Neutrophil (primary cell): ENCODE measurements around the gene IFT80.

ENCODE experiments used
- H3K27ac ChIP-seq: fragments of 200-600 bp; sonication (generic); 2 replicates; pipeline ENCODE4 v1.5.1; 2016; ENCODE audit warnings: mild to moderate bottlenecking, moderate library complexity
- H3K27me3 ChIP-seq: fragments of 200-600 bp; sonication (generic); 2 replicates; pipeline ENCODE4 v1.6.0; 2016; ENCODE audit warnings: mild to moderate bottlenecking
- H3K36me3 ChIP-seq: fragments of 200-600 bp; sonication (generic); 2 replicates; pipeline ENCODE4 v1.5.1; 2017
- H3K4me1 ChIP-seq, 2 experiments: fragments of 200-600 bp in 1 of 2; sonication (generic) in 1 of 2; 1 replicate in 1 of 2; 2 replicates in 1 of 2; pipeline versions ENCODE4 v1.5.1 to v1.6.1; 2013 to 2016; ENCODE audit warnings: low read depth in 1 of 2, low read length in 1 of 2, mild to moderate bottlenecking in 1 of 2, moderate library complexity in 1 of 2; ENCODE audit not compliant: control insufficient read depth in 1 of 2, insufficient read depth in 1 of 2
- H3K4me3 ChIP-seq, 2 experiments: fragments of 200-600 bp in 1 of 2; sonication (generic) in 1 of 2; 1 replicate in 1 of 2; 2 replicates in 1 of 2; pipeline ENCODE4 v1.5.1; 2013 to 2016; ENCODE audit warnings: low read depth in 1 of 2, low read length in 1 of 2, mild to moderate bottlenecking in 1 of 2, moderate library complexity in 1 of 2
- H3K9me3 ChIP-seq: fragments of 200-600 bp; sonication (generic); 2 replicates; pipeline ENCODE4 v1.5.1; 2016
- TF ChIP-seq, protein P1 (sequence below): fragments of 200-600 bp; sonication (generic); IDR thresholded peaks from 2 replicates; pipeline ENCODE4 v1.5.1; 2016; ENCODE audit warnings: antibody characterized with exemption

The IFT80 gene

DNA sequence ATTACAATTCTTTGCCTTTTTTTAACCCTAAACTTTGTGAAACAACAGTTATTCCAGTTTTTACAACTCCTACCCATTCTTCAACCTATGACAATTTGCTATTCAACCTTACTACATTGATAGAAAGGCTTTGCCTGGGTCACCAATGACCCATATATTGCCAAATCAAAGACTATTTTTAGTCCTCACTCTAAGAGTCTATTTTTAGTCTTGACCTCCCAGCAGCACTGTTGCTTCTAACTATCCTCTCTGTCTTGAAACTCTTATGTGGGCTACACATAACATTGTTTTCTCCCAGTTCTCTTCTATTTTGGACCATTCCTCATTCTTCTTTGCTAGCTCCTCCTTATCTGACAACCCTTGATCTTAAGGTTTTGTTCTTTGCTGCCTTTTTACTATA, 102.4 kb downstream of the IFT80 start:
- Histone ChIP-seq H3K27ac (no peak overlapping the region), H3K4me3 (no peak overlapping the region)

GRCh38 chr3:160291909-160292299, 107.1 kb downstream of the IFT80 start:
- H3K36me3 ChIP-seq: no peaks in the 10 kb centered on the region
- TF ChIP-seq, protein P1, sequence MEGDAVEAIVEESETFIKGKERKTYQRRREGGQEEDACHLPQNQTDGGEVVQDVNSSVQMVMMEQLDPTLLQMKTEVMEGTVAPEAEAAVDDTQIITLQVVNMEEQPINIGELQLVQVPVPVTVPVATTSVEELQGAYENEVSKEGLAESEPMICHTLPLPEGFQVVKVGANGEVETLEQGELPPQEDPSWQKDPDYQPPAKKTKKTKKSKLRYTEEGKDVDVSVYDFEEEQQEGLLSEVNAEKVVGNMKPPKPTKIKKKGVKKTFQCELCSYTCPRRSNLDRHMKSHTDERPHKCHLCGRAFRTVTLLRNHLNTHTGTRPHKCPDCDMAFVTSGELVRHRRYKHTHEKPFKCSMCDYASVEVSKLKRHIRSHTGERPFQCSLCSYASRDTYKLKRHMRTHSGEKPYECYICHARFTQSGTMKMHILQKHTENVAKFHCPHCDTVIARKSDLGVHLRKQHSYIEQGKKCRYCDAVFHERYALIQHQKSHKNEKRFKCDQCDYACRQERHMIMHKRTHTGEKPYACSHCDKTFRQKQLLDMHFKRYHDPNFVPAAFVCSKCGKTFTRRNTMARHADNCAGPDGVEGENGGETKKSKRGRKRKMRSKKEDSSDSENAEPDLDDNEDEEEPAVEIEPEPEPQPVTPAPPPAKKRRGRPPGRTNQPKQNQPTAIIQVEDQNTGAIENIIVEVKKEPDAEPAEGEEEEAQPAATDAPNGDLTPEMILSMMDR: no peak
- H3K4me1 ChIP-seq: no peaks in the 10 kb centered on the region
- H3K4me3 ChIP-seq: no peak overlapping the region
- H3K27me3 ChIP-seq: no peaks in the 10 kb centered on the region
- no peaks in the 10 kb centered on the region for H3K9me3 ChIP-seq
- H3K27ac ChIP-seq: no peak overlapping the region

More for the DNA sequence above, 102.4 kb downstream of the IFT80 start:
- H3K36me3 ChIP-seq: no peaks in the 10 kb centered on the region
- no peaks in the 10 kb centered on the region for H3K9me3 ChIP-seq
- H3K4me1 ChIP-seq: no peaks in the 10 kb centered on the region
- TF ChIP-seq, protein P1: no peak
- no peaks in the 10 kb centered on the region for H3K27me3 ChIP-seq

DNA sequence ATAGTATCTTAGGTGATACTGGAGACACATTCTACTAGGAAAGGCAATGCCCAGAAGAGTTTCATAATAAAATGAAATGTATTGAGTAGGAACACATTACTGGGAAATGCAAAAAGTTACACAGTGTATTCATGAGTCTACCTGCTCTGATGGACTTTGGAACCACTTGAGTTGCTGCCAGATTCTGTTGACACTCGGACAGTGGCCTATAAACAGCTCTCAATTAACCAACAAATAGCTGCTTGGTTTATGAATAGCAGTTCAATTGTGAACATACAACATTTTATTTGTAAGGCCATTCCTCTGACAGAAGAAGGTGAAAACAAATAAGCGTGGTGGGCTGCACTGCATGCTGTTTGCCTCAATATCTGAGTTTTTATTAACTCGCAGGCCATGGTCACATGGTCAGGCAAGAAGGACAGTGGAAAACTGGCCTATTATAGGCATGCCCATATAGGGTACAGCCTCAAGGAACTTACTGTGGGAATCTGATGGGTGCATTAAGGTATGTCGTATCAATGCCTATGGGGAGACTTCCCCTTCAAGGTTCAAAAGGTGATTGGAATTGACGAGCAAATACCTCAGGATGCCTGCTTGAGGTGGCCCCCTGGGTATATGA, 107.6 kb downstream of the IFT80 start:
- no peak overlapping the region for H3K27ac ChIP-seq
- TF ChIP-seq, protein P1: no peak

GRCh38 chr3:160287666-160288065, 111.4 kb downstream of the IFT80 start:
- TF ChIP-seq, protein P1: no peak
- Histone ChIP-seq H3K27me3 (no peaks in the 10 kb centered on the region), H3K27ac (no peak overlapping the region), H3K4me3 (no peak overlapping the region), H3K4me1 (no peaks in the 10 kb centered on the region), H3K36me3 (no peaks in the 10 kb centered on the region), H3K9me3 (no peaks in the 10 kb centered on the region)

More for the DNA sequence above, 107.6 kb downstream of the IFT80 start:
- Histone ChIP-seq H3K9me3 (no peaks in the 10 kb centered on the region), H3K4me3 (no peak overlapping the region), H3K4me1 (no peaks in the 10 kb centered on the region), H3K36me3 (no peaks in the 10 kb centered on the region), H3K27me3 (no peaks in the 10 kb centered on the region)

- H3K27me3 ChIP-seq: no peaks in the 10 kb centered on the region
- no peaks in the 10 kb centered on the region for H3K9me3 ChIP-seq
- no peaks in the 10 kb centered on the region for H3K36me3 ChIP-seq
- no peaks in the 10 kb centered on the region for H3K4me1 ChIP-seq
- H3K4me3 ChIP-seq: no peak overlapping the region
- TF ChIP-seq, protein P1: no peak
- no peak overlapping the region for H3K27ac ChIP-seq
These were observed 112.8 kb downstream of the IFT80 start for GRCh38 chr3:160286231-160286630.
